G401 (cell line): ENCODE results near the gene GRP. TPM values are rescaled to one million over a fixed set of nuclear protein-coding genes. Genes with fewer than 3 reads are reported as not detected.
A peak's percentile ranks its signal among the peaks of the same experiment; 100 is the strongest.

Source experiments
- DNase-seq: peaks from one replicate; pipeline ENCODE4 v3.0.0-alpha.2; 2015; ENCODE audit warnings: low spot score
- in situ Hi-C: cut with HindIII; loops from 2 replicates; pipeline ENCODE4 v1.10.0; 2016; ENCODE audit warnings: low sequenced_read_pairs, mixed read lengths
- total RNA-seq: library from RNA; depleted of rRNA; stranded (reverse); fragments of >200 nt; shearing (Covaris generic); gene quantifications from 2 replicates; pipeline ENCODE4 v1.2.3, GENCODE V29; 2014; rRNA removed

Gene GRP
- total RNA-seq: not detected in 2 replicates

GRCh38 chr18:59219672-59220163 lies at the start of gene GRP:
GRP (plus strand) TSS chr18:59220158; CDS start chr18:59220266, 108 bp downstream.
- in situ Hi-C loops: no loop called here
- no peak for DNase-seq

DNA sequence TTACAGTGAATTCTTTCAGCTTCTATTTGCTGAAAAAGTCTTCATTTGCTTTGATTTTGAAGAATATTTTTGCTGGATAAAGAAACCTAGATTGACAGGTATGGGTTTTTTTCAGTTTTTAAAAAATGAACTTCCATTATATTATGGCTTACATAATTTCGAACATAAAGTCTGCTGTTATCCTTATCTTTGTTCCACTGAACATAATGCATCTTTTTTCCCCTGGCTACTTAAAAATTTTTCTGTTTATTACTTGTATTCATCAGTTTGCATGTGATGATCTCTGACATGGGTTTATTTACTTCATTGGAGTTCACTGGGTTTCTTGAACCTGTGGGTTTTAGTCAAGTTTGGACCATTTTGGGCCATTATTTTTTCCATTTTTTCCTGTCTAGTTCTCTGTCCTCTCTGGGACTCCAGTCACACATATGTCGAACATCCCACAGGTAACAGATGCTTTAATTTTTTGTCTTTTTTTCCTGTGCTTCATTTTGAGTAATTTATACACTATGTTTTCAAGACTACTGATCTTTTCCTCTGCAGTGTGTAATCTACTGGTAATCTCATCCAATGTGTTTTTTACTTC lies 47.2 kb upstream of the GRP start:
- DNase-seq: no peak
- in situ Hi-C loops: no loop called here

DNA sequence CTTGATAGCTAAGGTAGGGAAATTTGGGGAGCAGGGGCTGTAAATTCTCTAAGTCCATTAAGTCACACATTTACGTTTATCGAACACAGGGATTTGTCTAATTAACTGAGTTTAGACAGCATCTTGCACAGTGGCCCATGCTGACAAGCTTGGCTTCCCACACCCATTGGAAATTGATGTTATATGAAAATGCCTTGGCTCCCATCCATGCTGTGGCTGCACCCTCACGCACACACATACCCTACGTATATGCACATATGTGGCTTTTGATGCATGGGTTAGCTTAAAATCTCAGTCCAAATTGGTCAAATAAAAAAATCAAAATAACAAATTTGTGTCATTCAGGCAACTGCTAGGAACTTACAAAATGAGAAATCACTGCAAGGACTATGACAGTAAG lies 42.5 kb upstream of the GRP start:
- in situ Hi-C loops: no loop called here
- DNase-seq: no peak

GRCh38 chr18:59180150-59180845 lies 39.7 kb upstream of the GRP start:
- DNase-seq: no peak
- in situ Hi-C loops: no loop called here

DNA sequence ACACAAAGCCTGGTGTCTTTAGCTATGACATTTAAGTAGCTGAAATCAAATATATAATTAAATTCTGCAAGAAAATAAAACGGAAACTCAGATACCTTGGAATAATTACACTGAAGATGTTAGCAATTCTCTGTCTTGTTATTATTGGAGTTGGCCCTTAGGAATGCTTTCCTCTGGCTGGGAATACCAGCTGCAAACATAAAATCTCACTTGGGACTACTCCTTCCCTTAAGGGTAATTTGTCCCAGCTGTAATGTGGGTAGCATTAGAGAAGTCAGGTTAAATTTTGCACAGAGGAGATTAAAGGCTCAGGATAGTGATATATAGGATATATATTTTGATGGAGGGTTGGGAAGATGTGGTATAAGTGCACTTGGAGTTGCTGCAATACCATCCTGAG lies 37.3 kb upstream of the GRP start:
- no peak for DNase-seq
- in situ Hi-C loops: no loop called here

GRCh38 chr18:59189008-59189407 lies 30.9 kb upstream of the GRP start:
- in situ Hi-C loops: no loop called here
- no peak for DNase-seq

DNA sequence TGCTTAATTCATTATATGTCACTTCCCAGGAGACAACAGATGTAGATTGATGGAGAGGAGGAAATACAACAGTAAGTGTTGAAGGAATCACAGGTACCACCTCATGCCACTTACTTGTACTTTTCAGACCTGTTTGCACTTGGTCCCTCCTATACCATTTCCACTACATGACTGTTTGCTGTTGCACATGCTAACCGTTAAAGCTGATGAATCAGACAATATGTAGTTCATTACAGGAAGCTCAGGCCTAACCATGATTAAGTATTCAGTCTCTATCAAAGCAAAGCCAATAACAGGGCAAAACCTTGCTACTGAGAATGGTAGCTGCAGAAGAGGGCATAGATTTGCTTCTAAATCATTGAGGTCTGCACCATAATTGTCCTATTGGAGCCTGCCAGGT lies 30.2 kb upstream of the GRP start:
- no peak for DNase-seq
- in situ Hi-C loops: no loop called here

GRCh38 chr18:59196161-59196725 lies 23.7 kb upstream of the GRP start:
- DNase-seq: peak; percentile 16
- in situ Hi-C loops: no loop called here

DNA sequence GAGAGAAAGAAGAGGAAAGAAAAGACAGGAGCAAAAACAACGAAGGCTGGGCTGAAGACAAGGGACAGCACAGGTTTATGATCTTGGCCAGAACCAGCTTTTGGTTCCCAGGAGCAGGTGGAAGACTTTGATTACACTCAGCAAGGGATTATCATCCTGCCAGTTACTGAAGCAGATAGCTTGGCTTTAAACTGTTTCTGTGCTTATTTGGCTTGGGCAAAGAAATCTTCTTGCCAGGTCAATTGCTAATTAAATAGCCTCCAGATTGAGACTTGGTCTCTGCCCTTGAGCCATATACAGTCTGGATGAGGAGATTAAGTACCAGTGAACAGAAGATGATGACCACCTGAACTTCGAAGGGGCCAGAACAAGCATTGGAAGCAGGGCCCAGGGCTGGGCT lies 22.3 kb upstream of the GRP start:
- peak; percentile 87 for DNase-seq
- in situ Hi-C loops: no loop called here

- in situ Hi-C loops: no loop called here
Measured at GRCh38 chr18:59198215-59198614, 21.7 kb upstream of the GRP start.

GRCh38 chr18:59200787-59201186 lies 19.2 kb upstream of the GRP start:
- DNase-seq: no peak
- in situ Hi-C loops: no loop called here

More at GRCh38 chr18:59198215-59198614, 21.7 kb upstream of the GRP start:
- DNase-seq: no peak

DNA sequence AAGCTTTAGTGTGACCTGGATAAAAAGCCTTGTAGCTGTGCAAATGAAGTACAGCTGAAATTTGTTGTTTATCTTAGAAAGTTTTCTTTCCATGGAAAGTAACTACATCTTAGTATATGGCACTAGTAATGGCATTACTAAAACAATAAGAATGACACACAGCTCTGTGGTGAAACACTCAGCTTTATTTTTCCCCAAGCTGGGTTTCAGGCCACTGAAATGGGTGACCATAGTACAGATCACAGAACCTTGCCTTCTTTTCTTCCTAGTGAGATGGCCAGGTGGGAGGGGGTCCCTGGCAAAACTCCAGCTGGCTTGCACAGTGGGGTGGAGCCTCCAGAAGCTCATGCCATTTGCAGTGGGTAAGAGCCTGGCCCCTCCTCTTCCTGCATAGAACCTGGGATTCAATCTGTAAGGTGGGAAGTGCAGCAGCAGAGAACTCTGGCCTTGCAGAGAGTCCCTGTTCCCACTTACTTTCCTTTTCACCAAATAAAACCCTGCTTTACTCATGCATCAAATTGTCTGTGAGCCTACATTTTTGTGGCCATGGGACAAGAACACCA lies 17.6 kb upstream of the GRP start:
- in situ Hi-C loops: no loop called here
- DNase-seq: no peak

DNA sequence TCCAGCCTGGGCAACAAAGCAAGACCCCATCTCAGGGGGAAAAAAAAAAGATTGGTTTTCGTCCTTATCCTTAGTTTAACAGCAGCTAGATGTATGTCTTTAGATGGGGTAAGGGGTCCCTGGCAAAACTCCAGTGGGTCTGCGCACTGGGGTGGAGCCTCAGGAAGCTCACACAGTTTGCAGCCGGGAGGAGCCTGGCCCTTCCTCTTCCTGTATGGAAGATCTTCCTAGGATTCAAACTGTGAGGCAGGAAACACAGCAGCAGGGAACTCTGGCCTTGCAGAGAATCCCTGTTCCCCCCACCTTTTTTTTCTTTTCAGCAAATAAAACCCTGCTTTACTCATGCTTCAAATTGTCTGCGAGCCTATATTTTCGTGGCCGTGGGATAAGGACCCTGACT lies 12.5 kb upstream of the GRP start:
- DNase-seq: no peak
- in situ Hi-C loops: no loop called here

- in situ Hi-C loops: no loop called here
- DNase-seq: no peak
Measured at GRCh38 chr18:59208602-59209125, 11.3 kb upstream of the GRP start.

DNA sequence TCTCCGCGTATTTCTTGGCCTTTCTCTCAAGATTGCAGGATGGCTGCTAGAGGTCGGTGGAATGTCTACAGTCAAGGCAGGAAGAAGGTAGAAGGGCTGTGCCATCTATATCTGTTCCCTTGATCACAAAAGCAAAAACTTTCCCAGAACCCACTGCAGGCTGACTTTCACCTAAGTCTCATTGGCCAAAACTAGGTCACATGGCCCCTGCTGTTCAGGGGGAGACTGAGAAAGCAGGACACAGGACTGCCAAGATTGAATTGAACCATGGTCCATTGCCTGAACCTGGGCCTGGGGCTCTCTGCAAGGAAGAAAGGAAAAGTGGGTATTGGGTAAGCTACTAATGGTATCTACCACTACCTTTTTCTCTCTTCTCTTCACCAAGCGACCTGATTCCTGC lies 9.7 kb upstream of the GRP start:
- in situ Hi-C loops: no loop called here
- DNase-seq: no peak

- in situ Hi-C loops: no loop called here
- no peak for DNase-seq
Measured at GRCh38 chr18:59211629-59212028, 8.3 kb upstream of the GRP start.

GRCh38 chr18:59218018-59218417 lies 1.9 kb upstream of the GRP start:
- DNase-seq: no peak
- in situ Hi-C loops: no loop called here

DNA sequence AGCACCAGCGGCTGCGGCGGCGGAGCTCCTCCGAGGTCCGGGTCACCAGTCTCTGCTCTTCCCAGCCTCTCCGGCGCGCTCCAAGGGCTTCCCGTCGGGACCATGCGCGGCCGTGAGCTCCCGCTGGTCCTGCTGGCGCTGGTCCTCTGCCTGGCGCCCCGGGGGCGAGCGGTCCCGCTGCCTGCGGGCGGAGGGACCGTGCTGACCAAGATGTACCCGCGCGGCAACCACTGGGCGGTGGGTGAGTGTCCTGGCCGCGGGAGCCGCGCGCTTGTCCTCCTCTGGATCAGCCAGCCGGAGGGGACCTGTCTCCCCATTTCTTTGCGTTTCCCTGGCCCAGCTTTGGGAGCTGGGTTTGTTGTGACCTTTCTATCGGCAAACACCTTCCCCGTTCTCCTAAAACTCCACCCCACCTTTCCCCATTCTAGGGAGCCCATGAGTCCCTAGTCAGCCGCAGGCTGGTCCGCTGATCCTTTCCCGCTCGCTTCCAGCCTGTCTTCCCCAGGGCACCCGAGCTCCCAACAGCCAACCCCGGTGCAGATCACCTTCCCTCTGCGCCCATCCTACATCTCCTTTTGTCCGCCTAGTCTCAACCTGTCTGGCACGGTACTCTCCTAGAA lies 316 bp downstream of the GRP start:
- no peak for DNase-seq
- in situ Hi-C loops: no loop called here

DNA sequence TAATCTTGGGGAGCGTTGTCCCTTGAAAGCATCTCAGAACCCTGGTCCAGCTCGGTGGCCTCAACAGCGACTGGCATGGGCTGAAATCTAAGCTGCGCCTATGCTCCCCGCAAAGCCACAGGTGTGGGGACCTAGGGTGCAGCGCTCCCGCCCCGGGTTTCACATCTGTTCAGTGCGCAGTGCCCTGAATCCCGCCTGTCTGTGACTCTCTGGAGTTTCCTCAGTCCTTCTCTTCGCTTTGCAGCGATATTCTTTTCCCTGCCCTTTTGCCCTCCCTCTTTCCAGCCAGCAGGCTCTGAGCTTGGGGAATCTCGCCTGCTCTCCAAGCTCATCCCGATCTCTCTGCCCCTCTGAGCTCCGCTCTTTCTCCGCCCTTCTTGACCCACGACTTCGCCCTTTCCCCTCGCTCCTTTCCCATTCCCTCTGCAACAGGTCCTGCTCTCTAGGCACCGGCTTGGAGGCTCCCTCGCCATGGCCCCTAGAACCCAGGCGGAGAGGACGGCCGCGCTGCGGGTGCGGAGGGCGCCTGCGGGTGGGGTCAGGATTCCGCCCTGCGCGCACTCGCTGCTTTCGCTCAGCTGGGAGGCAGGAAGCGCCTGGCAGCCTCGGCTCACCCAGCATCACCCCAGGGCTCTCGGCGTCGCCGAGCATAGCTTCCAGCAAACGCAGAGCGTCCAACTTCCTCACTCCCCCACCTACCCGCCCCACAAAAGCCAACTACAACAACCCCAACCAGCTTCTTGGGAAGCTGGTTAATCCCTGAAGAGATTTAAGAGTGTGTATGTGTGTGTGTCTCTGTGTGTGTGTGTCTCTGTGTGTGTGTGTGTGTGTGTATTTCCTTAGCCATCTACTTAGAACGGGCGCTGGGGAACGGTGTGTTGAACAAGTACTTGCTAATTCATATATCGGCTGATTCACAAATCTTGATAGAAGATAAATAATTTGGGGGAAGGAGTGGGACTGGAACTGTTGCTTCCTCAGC lies 1.1 kb downstream of the GRP start:
- in situ Hi-C loops: no loop called here
- no peak for DNase-seq
